ENCODE measurements around the gene CHST3. TPM values are rescaled to one million over a fixed set of nuclear protein-coding genes. Genes with fewer than 3 reads are reported as not detected.

CHST3 gene
- total RNA-seq, 2 donors from 2014 or later, result 12.9 to 40.8 TPM

DNA sequence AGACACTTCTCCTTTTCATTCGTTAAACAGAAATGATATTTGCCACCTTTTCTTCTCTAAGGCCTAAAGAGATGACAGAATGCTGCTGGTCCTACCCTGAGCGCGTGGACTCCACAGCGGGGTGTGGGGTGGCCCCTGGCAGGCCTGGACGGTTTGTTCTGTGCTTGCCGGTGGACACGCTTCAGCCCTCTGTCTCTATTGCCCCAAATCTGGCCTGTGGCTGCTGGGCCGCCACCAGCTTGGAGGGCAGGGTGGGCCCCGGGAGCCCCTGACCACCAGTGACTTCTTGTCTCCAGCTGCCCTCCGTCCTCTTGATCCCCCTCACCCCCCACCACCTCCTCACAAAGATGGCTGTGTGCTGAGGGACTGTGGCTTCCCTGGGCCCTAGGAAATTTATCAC, 5.7 kb downstream of the CHST3 start:
- Histone ChIP-seq H3K9me3 (ENCODE audit: control insufficient read depth, low read length) (no peaks in the 10 kb centered on the region), H3K27ac (ENCODE audit: low read depth, low read length) (no peak overlapping the region), H3K36me3 (ENCODE audit: control insufficient read depth, insufficient read depth, low read length) (no peaks in the 10 kb centered on the region), H3K4me3 (ENCODE audit: low read length) (no peak overlapping the region), H3K4me1 (ENCODE audit: control insufficient read depth, insufficient read depth, low read length) (peaks cover 4% of the 10 kb centered on the region), H3K27me3 (ENCODE audit: control insufficient read depth, insufficient read depth, low read length, poor library complexity, severe bottlenecking) (no peaks in the 10 kb centered on the region), H3K9ac (ENCODE audit: extremely low read depth, low read length, poor library complexity, severe bottlenecking) (no peak overlapping the region)
- no peak overlapping the region for H3K4me3 Mint-ChIP-seq
- no peak for DNase-seq
- TF ChIP-seq, protein P1, sequence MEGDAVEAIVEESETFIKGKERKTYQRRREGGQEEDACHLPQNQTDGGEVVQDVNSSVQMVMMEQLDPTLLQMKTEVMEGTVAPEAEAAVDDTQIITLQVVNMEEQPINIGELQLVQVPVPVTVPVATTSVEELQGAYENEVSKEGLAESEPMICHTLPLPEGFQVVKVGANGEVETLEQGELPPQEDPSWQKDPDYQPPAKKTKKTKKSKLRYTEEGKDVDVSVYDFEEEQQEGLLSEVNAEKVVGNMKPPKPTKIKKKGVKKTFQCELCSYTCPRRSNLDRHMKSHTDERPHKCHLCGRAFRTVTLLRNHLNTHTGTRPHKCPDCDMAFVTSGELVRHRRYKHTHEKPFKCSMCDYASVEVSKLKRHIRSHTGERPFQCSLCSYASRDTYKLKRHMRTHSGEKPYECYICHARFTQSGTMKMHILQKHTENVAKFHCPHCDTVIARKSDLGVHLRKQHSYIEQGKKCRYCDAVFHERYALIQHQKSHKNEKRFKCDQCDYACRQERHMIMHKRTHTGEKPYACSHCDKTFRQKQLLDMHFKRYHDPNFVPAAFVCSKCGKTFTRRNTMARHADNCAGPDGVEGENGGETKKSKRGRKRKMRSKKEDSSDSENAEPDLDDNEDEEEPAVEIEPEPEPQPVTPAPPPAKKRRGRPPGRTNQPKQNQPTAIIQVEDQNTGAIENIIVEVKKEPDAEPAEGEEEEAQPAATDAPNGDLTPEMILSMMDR (conservative IDR thresholded peaks at IDR 0.05), result no peak
- H3K4me1 Mint-ChIP-seq, result peaks cover 32% of the 10 kb centered on the region
- no peaks in the 10 kb centered on the region for H3K36me3 Mint-ChIP-seq (ENCODE audit: low read depth)
- no peaks in the 10 kb centered on the region for H3K9me3 Mint-ChIP-seq
- 75 to 79% methylated on average over 4 to 10 of the region's 10 CpGs for WGBS, 2 experiments (ENCODE audit: insufficient coverage in 1 of 2, insufficient read length in 1 of 2)
- H3K27ac Mint-ChIP-seq, result no peak overlapping the region
- H3K27me3 Mint-ChIP-seq (ENCODE audit: insufficient read depth), result peaks cover 16% of the 10 kb centered on the region

DNA sequence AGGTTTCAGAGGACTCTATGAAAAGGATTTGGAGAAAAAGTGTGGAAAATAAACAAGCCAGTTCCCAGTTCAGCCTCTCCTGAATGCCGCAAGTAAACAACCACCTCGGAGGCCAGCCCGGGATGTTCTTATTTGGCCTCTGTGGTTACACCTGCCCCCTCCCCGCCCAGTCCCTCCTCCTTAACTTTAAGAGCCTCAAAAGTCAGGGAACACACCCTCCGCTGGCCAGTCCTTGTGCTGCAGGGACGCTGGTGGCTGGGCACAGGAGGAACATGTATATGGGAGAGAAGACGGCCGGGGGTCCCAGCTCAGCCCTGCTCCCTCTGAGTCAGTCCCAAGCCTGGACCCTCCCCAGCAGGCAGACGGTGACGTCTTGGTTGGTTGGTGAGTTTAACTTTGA, 6.1 kb downstream of the CHST3 start:
- Mint-ChIP-seq H3K9me3 (no peaks in the 10 kb centered on the region), H3K27ac (no peak overlapping the region), H3K4me3 (no peak overlapping the region), H3K4me1 (peaks cover 28% of the 10 kb centered on the region), H3K27me3 (ENCODE audit: insufficient read depth) (peaks cover 12% of the 10 kb centered on the region), H3K36me3 (ENCODE audit: low read depth) (no peaks in the 10 kb centered on the region)
- Histone ChIP-seq H3K9ac (ENCODE audit: extremely low read depth, low read length, poor library complexity, severe bottlenecking) (no peak overlapping the region), H3K4me1 (ENCODE audit: control insufficient read depth, insufficient read depth, low read length) (peaks cover 4% of the 10 kb centered on the region), H3K36me3 (ENCODE audit: control insufficient read depth, insufficient read depth, low read length) (no peaks in the 10 kb centered on the region), H3K4me3 (ENCODE audit: low read length) (no peak overlapping the region), H3K9me3 (ENCODE audit: control insufficient read depth, low read length) (no peaks in the 10 kb centered on the region), H3K27me3 (ENCODE audit: control insufficient read depth, insufficient read depth, low read length, poor library complexity, severe bottlenecking) (no peaks in the 10 kb centered on the region), H3K27ac (ENCODE audit: low read depth, low read length) (no peak overlapping the region)
- peak; percentile 93 for DNase-seq
- TF ChIP-seq, protein P1 (conservative IDR thresholded peaks at IDR 0.05), result peak; percentile 61
- WGBS, 2 experiments (ENCODE audit: insufficient coverage in 1 of 2, insufficient read length in 1 of 2), result 60 to 61% methylated on average over 6 to 10 of the region's 10 CpGs

GRCh38 chr10:71970869-71971268, 6.7 kb downstream of the CHST3 start:
- Histone ChIP-seq H3K27ac (ENCODE audit: low read depth, low read length) (no peak overlapping the region), H3K27me3 (ENCODE audit: control insufficient read depth, insufficient read depth, low read length, poor library complexity, severe bottlenecking) (no peaks in the 10 kb centered on the region), H3K36me3 (ENCODE audit: control insufficient read depth, insufficient read depth, low read length) (no peaks in the 10 kb centered on the region), H3K4me1 (ENCODE audit: control insufficient read depth, insufficient read depth, low read length) (peaks cover 4% of the 10 kb centered on the region), H3K9me3 (ENCODE audit: control insufficient read depth, low read length) (no peaks in the 10 kb centered on the region), H3K9ac (ENCODE audit: extremely low read depth, low read length, poor library complexity, severe bottlenecking) (no peak overlapping the region), H3K4me3 (ENCODE audit: low read length) (no peak overlapping the region)
- no peak overlapping the region for H3K27ac Mint-ChIP-seq
- no peaks in the 10 kb centered on the region for H3K9me3 Mint-ChIP-seq
- H3K27me3 Mint-ChIP-seq (ENCODE audit: insufficient read depth), result peaks cover 7% of the 10 kb centered on the region
- TF ChIP-seq, protein P1 (conservative IDR thresholded peaks at IDR 0.05), result no peak
- no peak for DNase-seq
- no peaks in the 10 kb centered on the region for H3K36me3 Mint-ChIP-seq (ENCODE audit: low read depth)
- H3K4me1 Mint-ChIP-seq, result peaks cover 23% of the 10 kb centered on the region
- no peak overlapping the region for H3K4me3 Mint-ChIP-seq
- WGBS, 2 experiments (ENCODE audit: insufficient coverage in 1 of 2, insufficient read length in 1 of 2), result 92 to 95% methylated on average over 4 of the region's 4 CpGs
